ENCODE results near the gene PELI3. TPM values are rescaled to one million over a fixed set of nuclear protein-coding genes. Genes with fewer than 3 reads are reported as not detected.

Gene PELI3
- polyA plus RNA-seq, 5 donors: 4.1 to 6.2 (median 4.6) TPM

GRCh38 chr11:66473608-66474515 is 7.2 kb downstream of the PELI3 start:
- no peak for DNase-seq

GRCh38 chr11:66475349-66476172 is 8.9 kb downstream of the PELI3 start:
- no peak for DNase-seq

- no peak for DNase-seq
These were observed 9.6 kb downstream of the PELI3 start for GRCh38 chr11:66476173-66476840.

- no peak for DNase-seq
These were observed 10.1 kb downstream of the PELI3 start for GRCh38 chr11:66476841-66477251.

- DNase-seq: no peak
These were observed 10.8 kb downstream of the PELI3 start for GRCh38 chr11:66477263-66478201.

- peak in 1 of 2 donors; percentile 14 for DNase-seq
These were observed 12.2 kb downstream of the PELI3 start for GRCh38 chr11:66478729-66479393.

- peak; percentile 23 to 27 for DNase-seq
These were observed 12.8 kb downstream of the PELI3 start for GRCh38 chr11:66479394-66480116.

- DNase-seq: peak; percentile 96
These were observed 13.6 kb downstream of the PELI3 start, which contains the start of gene DPP3 for GRCh38 chr11:66480117-66480938. TSS of gene DPP3 (plus strand) at chr11:66480434. CDS start at chr11:66482201, 1,767 bp downstream.

- no peak for DNase-seq
These were observed 18.2 kb downstream of the PELI3 start for GRCh38 chr11:66484806-66485380.

GRCh38 chr11:66488957-66489356 is 22.3 kb downstream of the PELI3 start:
- no peak for DNase-seq

- no peak for DNase-seq
These were observed 22.9 kb downstream of the PELI3 start for GRCh38 chr11:66489636-66490035.

- DNase-seq: no peak
These were observed 24.7 kb downstream of the PELI3 start for GRCh38 chr11:66491315-66491935.

GRCh38 chr11:66492161-66492865 is 25.6 kb downstream of the PELI3 start:
- no peak for DNase-seq

- no peak for DNase-seq
These were observed 26.4 kb downstream of the PELI3 start for GRCh38 chr11:66493130-66493529.

GRCh38 chr11:66494458-66494857 is 27.8 kb downstream of the PELI3 start:
- no peak for DNase-seq

GRCh38 chr11:66494935-66495334 is 28.2 kb downstream of the PELI3 start:
- no peak for DNase-seq

GRCh38 chr11:66495401-66495854 is 28.7 kb downstream of the PELI3 start:
- no peak for DNase-seq
